IPS DF 4.7 (cell line): ENCODE results near the gene SLC43A2.
"Not testable (repeated sequence)": the region's sequence is repeated elsewhere in the genome, so short reads cannot be mapped to it uniquely, and the experiment has no call there.

ENCODE experiments used
- DNase-seq: peaks from one replicate; pipeline ENCODE4 v3.0.0-alpha.2; 2013; ENCODE audit warnings: low spot score; ENCODE audit errors: extremely low read depth

SLC43A2 gene

GRCh38 chr17:1627982-1628855 lies at the start of gene SLC43A2:
Gene SLC43A2, minus strand, starts transcription at chr17:1628834. Its CDS starts 960 bp downstream, at chr17:1627874.
- no peak for DNase-seq

DNA sequence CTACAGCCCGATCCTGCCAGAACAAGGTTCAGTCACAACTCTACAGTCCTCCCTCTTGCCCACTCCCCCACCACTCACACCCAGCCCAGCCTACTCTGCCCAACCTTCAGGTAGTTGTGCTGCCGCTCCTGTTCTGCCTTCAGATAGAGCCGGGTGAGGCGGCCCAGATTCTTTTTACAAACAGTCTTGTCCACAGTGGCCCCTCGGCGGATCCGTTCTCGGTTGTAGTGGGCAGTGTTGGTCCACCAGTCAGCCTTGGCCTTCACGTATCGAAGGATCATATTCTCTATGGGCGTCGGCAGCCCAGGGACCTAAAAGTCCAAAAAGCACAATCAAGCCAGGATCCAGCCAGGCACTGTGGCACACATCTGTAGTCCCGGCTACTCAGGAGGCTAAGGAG lies 47.8 kb upstream of the SLC43A2 start:
- DNase-seq = no peak

- DNase-seq = no peak
Observed at GRCh38 chr17:1673041-1673785, 44.6 kb upstream of the SLC43A2 start.

DNA sequence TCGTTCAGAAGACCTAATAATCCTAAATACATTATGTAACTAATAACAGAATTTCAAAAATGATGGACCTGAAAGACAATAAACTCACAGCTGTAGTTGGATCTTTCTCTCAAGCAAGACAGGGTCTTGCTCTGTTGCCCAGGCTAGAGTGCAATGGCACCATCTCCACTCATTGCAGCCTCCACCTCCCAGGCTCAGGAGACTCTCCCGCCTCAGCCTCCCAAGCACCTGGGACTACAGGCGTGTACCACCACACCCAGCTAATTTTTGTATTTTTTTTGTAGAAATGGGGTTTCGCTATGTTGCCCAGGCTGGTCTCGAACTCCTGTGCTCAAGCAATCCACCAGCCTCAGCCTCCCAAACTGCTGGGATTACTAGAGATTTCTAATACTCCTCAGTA lies 35.3 kb upstream of the SLC43A2 start:
- DNase-seq = not testable (repeated sequence)

- DNase-seq = no peak
Observed at GRCh38 chr17:1661045-1661444, 32.4 kb upstream of the SLC43A2 start.

- DNase-seq = no peak
Observed at GRCh38 chr17:1658100-1658499, 29.5 kb upstream of the SLC43A2 start.

DNA sequence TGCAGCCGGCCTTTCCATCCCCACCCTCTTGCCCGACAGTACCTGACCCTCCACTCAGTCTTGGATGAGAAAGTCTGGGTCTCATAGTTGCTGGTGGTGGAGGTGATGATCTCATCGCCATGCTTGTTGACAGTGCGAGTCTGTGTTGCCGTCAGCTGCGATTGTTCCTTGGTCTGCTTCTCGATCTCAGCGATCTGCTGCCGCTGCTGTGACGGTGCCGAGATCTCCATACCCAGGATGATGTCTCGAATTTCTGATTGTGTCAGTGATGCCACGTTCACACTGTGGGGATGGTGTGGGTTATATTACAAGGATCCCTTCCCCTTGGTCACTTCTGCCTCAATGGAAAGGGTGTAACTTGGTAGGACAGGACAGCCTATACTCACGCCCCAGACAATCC lies 25.1 kb upstream of the SLC43A2 start:
- DNase-seq = no peak

DNA sequence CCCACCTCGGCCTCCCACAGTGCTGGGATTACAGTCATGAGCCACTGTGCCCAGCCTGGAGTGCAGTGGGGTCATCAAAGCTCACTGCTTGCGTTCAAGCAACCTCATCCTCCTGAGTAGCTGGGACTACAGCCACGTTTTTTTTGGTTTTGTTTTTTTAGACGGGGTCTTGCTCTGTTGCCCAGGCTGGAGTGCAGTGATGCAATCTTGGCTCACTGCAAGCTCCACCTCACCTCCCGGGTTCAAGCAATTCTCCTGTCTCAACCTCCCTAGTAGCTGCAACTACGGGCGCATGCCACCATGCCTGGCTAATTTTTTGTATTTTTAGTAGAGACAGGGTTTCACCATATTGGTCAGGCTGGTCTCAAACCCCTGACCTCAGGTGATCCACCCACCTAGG lies 24.2 kb upstream of the SLC43A2 start:
- not testable (repeated sequence) for DNase-seq

- DNase-seq = no peak
Observed at GRCh38 chr17:1651559-1651844, 22.9 kb upstream of the SLC43A2 start.

- DNase-seq = no peak
Observed at GRCh38 chr17:1650731-1651558, 22.3 kb upstream of the SLC43A2 start.

GRCh38 chr17:1649844-1650501 lies 21.3 kb upstream of the SLC43A2 start, which contains the start of gene RILP:
Gene RILP, minus strand, starts transcription at chr17:1649866. Its CDS starts 62 bp downstream, at chr17:1649804.
- no peak for DNase-seq

DNA sequence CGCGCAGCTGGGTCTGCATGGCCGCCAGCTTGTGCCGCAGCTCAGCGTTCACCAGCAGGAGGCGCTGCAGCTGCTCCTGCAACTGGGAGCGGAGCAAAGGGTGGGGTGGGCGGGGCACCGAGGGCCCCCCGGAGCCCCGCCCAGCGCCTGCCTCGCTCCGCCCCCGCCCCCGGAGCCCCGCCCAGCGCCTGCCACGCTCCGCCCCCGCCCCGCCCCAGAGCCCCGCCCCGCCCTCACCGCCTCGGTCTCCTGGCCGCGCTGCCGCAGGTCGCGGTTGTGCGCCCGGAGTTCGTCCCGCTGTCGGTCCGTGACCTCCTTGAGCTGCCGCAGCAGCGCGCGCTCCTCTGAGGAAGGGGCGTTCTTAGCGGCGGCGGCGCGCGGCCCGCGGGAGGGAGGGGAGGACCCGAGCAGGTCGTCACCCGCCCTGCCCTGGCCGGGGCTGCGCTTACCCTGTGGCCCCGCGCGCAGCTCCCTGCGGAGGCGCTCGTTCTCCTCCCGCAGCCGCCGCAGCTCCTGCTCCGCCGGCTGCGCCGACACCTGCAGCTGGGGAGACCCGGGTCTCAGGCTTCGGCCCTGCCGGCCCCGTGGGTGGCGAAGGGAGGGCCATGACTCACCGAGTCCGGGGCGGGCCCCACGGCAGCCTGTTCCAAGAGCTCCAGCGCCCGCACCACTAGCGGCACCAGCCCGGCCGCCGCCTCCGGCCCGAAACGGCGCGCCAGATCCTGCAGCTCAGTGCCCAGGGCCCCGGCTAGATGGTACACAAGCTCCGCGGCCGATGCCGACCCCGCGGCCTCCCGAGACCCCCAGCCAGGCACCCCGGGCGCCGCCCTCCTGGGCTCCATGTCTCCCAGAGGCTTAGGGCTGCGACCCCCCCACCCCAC lies 20.6 kb upstream of the SLC43A2 start:
- no peak for DNase-seq

DNA sequence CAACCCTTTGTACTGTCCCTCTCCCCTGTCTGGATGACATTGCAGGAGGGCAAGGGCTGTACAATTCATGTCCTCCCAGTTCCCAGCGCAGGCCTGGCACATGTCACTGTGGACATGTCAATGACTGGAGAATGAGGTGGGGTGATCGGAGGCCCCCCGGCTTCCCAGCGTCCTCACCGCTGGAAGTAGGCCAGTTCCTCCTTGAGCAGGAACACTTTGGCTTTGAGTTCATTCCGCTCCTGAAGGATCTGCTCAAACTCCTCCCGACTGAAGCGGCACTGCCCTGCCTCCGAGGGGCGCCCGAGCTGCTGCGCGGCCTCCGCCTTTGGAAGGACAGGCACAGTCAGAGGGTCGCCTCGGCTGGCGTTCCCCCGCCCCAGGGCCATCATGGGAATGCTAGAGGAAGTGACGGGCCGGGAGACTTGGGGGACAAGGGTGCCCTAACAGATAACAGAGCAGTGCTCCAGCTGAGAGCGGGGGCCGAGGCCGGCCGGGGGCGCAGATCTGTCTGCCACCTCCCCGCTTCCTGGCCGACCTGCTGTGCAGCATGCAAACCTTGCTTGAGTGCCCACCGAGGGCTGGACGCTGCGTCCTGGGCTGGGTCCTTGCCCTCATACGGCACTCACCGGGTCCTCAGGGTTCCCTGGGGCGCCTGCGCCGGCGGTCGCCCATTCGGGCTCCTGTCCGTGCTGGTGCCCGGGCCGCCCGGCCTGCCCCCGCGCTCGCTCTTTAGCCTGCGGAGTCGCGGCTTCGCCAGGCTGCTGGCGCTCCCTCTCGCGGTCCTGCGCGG lies 19.7 kb upstream of the SLC43A2 start:
- DNase-seq = no peak

DNA sequence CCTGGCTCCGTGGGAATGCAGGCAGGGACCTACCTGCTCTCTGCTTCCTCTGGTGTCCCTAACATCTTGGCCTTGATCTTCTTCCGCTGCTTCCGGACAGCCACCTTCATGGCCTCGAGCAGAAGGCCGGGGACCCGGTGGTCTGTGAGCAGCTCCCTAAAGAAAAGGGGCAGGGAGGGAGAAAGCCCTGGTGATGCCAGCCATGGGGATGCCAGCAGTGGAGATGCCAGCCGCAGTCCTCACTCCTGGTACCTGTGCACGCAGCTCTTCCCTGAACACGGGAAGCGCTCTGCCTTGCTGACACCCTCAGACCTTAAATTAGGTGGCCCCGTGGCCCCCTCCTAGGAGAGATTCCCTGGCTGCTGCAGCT lies 19.2 kb upstream of the SLC43A2 start:
- no peak for DNase-seq

GRCh38 chr17:1646199-1646875 lies 17.7 kb upstream of the SLC43A2 start:
- DNase-seq = no peak

GRCh38 chr17:1645207-1646171 lies 16.9 kb upstream of the SLC43A2 start, which contains the start of gene SCARF1:
Gene SCARF1, minus strand, starts transcription at chr17:1645732. Its CDS starts 35 bp downstream, at chr17:1645697.
- no peak for DNase-seq

GRCh38 chr17:1644493-1645206 lies 16.0 kb upstream of the SLC43A2 start:
- DNase-seq = no peak
